Upper lobe of left lung (tissue), 4 donors: ENCODE measurements around the gene JARID2.

Experiments used
- CTCF ChIP-seq, 6 experiments: fragments of 450-650 bp in 4 of 6; fragments of 200-600 bp in 2 of 6; sonication (generic) in 2 of 6; IDR thresholded peaks; one replicate each; pipeline ENCODE4 v1.5.1; 2016 to 2019; ENCODE audit warnings: antibody characterized with exemption in 6 of 6
- EP300 ChIP-seq, 4 donors: sonication (generic); formaldehyde crosslinking; IDR thresholded peaks; one replicate each; pipeline ENCODE4 v1.5.1; 2017; ENCODE audit warnings: antibody characterized with exemption in 4 of 4, control low read depth in 2 of 4
- POLR2A ChIP-seq, 4 donors: fragments of 450-650 bp; IDR thresholded peaks; one replicate each; pipeline ENCODE4 v1.5.1; 2016 to 2017; ENCODE audit warnings: antibody characterized with exemption in 4 of 4, mild to moderate bottlenecking in 2 of 4

- TF ChIP-seq POLR2A (IDR thresholded peaks at IDR 0.05), result no peak
- no peak for TF ChIP-seq EP300 (IDR thresholded peaks at IDR 0.05)
- no peak for TF ChIP-seq CTCF (IDR thresholded peaks at IDR 0.05)
Observed at GRCh38 chr6:15401120-15401519, 155.3 kb downstream of the JARID2 start.
